ENCODE data around the gene HOXD4. TPM values are rescaled to one million over a fixed set of nuclear protein-coding genes. Genes with fewer than 3 reads are reported as not detected.

HOXD4 gene
- total RNA-seq, 4 donors from 2014 or later, result 1.6 to 4.8 (median 3.3) TPM

DNA sequence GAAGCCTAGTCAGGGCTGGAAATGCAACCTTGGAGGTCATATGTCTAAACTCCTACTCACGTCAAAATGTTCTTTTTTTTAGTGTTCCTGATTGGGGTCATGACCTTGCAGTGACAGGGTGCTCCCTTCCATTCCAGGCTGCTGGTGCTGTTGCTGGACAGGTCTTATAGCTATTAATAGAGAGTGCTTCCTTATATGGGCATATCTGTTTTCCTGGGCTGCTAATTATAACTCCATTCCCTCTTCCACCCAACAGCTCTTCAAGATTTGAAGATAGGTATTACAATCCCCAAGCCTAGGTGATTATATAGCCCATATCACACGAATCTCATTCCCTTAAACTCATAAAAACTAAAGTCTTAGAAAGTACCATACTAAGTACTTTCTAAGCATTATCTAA, 18.4 kb downstream of the HOXD4 start:
- intact Hi-C loops (cut with DNase I), result no loop called here
- TF ChIP-seq, protein P1, sequence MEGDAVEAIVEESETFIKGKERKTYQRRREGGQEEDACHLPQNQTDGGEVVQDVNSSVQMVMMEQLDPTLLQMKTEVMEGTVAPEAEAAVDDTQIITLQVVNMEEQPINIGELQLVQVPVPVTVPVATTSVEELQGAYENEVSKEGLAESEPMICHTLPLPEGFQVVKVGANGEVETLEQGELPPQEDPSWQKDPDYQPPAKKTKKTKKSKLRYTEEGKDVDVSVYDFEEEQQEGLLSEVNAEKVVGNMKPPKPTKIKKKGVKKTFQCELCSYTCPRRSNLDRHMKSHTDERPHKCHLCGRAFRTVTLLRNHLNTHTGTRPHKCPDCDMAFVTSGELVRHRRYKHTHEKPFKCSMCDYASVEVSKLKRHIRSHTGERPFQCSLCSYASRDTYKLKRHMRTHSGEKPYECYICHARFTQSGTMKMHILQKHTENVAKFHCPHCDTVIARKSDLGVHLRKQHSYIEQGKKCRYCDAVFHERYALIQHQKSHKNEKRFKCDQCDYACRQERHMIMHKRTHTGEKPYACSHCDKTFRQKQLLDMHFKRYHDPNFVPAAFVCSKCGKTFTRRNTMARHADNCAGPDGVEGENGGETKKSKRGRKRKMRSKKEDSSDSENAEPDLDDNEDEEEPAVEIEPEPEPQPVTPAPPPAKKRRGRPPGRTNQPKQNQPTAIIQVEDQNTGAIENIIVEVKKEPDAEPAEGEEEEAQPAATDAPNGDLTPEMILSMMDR (IDR thresholded peaks at IDR 0.05), result no peak
- TF ChIP-seq POLR2A (IDR thresholded peaks at IDR 0.05), result no peak
- WGBS, 2 donors, result 70 to 77% methylated on average over 2 of the region's 2 CpGs

DNA sequence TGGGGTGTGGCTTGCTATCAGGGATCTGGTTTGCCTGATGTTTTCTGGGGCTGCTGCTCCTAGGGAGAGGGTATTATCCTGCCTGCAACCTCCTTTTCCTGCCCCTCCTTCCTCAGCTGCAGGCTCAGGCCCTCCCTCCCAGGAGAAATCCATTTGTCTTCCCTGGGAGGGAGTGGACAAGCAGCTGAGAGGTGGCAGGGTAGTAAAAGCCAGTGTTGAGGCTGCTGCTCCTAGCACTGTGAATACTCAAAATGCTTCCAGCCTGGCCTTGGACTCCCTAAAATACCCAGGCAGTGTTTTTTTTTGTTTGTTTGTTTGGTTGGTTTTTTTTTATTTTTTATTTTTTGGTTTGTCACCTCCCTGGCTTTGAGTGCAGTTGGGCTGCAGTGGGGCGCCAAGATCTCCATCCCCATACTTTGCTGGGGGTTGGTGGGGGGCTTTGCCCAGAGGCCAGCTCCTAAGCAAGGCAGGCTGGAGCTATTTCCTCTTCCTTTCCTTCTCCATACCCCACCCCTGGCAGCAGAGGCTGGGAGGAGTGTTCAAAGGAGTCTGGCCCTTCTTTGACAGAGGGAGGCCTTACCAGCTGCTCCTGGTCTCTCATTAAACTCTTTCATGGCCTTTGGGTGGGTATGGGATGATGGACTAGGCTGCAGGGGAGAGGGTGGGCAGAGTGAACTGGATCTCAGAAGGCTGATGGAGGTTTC, 19.4 kb downstream of the HOXD4 start:
- H3K4me3 ChIP-seq (replicated peaks in 1 of 3), result no peak overlapping the region
- peaks cover 7% of the 10 kb centered on the region in 2 donors for H3K4me1 ChIP-seq
- no peak overlapping the region for H3K27ac ChIP-seq
- peaks cover 51% of the 10 kb centered on the region for H3K27me3 ChIP-seq
- WGBS, 2 donors, result 67 to 79% methylated on average over 1 of the region's 1 CpG
- H3K9me3 ChIP-seq, result no peaks in the 10 kb centered on the region
- H3K36me3 ChIP-seq, result no peaks in the 10 kb centered on the region
- TF ChIP-seq, protein P1 (IDR thresholded peaks at IDR 0.05), result no peak
- no peak for TF ChIP-seq POLR2A (IDR thresholded peaks at IDR 0.05)
- DNase-seq, result no peak
- intact Hi-C loops (cut with DNase I), result no loop called here

More for the DNA sequence above, 18.4 kb downstream of the HOXD4 start:
- Histone ChIP-seq H3K36me3 (no peaks in the 10 kb centered on the region), H3K4me1 (peaks cover 7% of the 10 kb centered on the region in 2 donors), H3K27ac (no peak overlapping the region), H3K9me3 (no peaks in the 10 kb centered on the region), H3K4me3 (replicated peaks in 1 of 3) (no peak overlapping the region), H3K27me3 (peaks cover 51% of the 10 kb centered on the region)
- no peak for DNase-seq

DNA sequence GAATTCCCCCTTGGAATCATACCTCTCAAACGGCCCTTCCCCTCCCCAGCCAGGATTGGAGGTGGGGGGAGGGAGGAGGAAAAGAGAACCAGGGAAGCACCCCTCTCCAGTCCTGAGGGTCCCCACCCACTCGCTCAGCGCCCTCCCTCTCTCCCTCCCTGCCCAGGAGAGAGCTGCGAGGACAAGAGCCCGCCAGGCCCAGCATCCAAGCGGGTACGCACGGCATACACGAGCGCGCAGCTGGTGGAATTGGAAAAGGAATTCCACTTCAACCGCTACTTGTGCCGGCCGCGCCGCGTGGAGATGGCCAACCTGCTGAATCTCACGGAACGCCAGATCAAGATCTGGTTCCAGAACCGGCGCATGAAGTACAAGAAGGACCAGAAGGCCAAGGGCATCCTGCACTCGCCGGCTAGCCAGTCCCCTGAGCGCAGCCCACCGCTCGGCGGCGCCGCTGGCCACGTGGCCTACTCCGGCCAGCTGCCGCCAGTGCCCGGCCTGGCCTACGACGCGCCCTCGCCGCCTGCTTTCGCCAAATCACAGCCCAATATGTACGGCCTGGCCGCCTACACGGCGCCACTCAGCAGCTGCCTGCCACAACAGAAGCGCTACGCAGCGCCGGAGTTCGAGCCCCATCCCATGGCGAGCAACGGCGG, 20.1 kb downstream of the HOXD4 start:
- no peak overlapping the region for H3K4me3 ChIP-seq (replicated peaks in 1 of 3)
- no peaks in the 10 kb centered on the region for H3K9me3 ChIP-seq
- H3K4me1 ChIP-seq, result peaks cover 7% of the 10 kb centered on the region in 2 donors
- WGBS, 2 donors, result 16 to 28% methylated on average over 33 to 34 of the region's 51 CpGs
- TF ChIP-seq, protein P1 (IDR thresholded peaks at IDR 0.05), result no peak
- TF ChIP-seq POLR2A (IDR thresholded peaks at IDR 0.05), result no peak
- peaks cover 58% of the 10 kb centered on the region for H3K27me3 ChIP-seq
- intact Hi-C loops (cut with DNase I), result no loop called here
- no peak overlapping the region for H3K27ac ChIP-seq
- peak; percentile 65 to 73 for DNase-seq
- no peaks in the 10 kb centered on the region for H3K36me3 ChIP-seq

DNA sequence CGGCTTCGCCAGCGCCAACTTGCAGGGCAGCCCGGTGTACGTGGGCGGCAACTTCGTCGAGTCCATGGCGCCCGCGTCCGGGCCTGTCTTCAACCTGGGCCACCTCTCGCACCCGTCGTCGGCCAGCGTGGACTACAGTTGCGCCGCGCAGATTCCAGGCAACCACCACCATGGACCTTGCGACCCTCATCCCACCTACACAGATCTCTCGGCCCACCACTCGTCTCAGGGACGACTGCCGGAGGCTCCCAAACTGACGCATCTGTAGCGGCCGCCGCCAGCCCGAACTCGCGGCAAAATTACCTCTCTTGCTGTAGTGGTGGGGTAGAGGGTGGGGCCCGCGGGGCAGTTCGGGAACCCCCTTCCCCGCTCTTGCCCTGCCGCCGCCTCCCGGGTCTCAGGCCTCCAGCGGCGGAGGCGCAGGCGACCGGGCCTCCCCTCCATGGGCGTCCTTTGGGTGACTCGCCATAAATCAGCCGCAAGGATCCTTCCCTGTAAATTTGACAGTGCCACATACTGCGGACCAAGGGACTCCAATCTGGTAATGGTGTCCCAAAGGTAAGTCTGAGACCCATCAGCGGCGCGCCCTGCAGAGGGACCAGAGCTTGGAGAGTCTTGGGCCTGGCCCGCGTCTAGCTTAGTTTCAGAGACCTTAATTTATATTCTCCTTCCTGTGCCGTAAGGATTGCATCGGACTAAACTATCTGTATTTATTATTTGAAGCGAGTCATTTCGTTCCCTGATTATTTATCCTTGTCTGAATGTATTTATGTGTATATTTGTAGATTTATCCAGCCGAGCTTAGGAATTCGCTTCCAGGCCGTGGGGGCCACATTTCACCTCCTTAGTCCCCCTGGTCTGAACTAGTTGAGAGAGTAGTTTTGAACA, 20.9 kb downstream of the HOXD4 start:
- TF ChIP-seq, protein P1 (IDR thresholded peaks at IDR 0.05), result no peak
- TF ChIP-seq POLR2A (IDR thresholded peaks at IDR 0.05), result no peak
- intact Hi-C loops (cut with DNase I), result no loop called here
- DNase-seq, result no peak
- H3K27ac ChIP-seq, result no peak overlapping the region
- WGBS, 2 donors, result 21 to 38% methylated on average over 33 to 38 of the region's 60 CpGs
- no peaks in the 10 kb centered on the region for H3K9me3 ChIP-seq
- H3K27me3 ChIP-seq, result peaks cover 59% of the 10 kb centered on the region
- H3K36me3 ChIP-seq, result no peaks in the 10 kb centered on the region
- peaks cover 7% of the 10 kb centered on the region in 2 donors for H3K4me1 ChIP-seq
- H3K4me3 ChIP-seq (replicated peaks in 1 of 3), result no peak overlapping the region

Data from thyroid gland (tissue), 4 donors.